HG03060 (cell line): Measurements from ENCODE around the gene CD300LD.

Source experiments
- ATAC-seq: cut with Tn5 transposase; IDR thresholded peaks from one replicate; pipeline ENCODE4 v1.9.1; 2021; ENCODE audit warnings: low read depth, moderate number of reproducible peaks; ENCODE audit not compliant: unreplicated experiment

Gene CD300LD

GRCh38 chr17:74545843-74546230 is 46.2 kb downstream of the CD300LD start, which contains the start of gene CD300C:
CD300C (minus strand) TSS chr17:74546115; CDS start chr17:74545782, 333 bp downstream.
- no peak for ATAC-seq

- no peak for ATAC-seq
Measured at GRCh38 chr17:74544991-74545842, 46.9 kb downstream of the CD300LD start.

GRCh38 chr17:74543891-74544760 is 48.0 kb downstream of the CD300LD start:
- ATAC-seq = no peak

GRCh38 chr17:74543406-74543805 is 48.7 kb downstream of the CD300LD start:
- no peak for ATAC-seq

- no peak for ATAC-seq
Measured at GRCh38 chr17:74542727-74543383, 49.2 kb downstream of the CD300LD start.

GRCh38 chr17:74542166-74542565 is 49.9 kb downstream of the CD300LD start:
- no peak for ATAC-seq

- no peak for ATAC-seq
Measured at GRCh38 chr17:74541176-74542111, 50.6 kb downstream of the CD300LD start.

GRCh38 chr17:74539281-74539820 is 52.7 kb downstream of the CD300LD start:
- ATAC-seq = no peak

GRCh38 chr17:74536890-74537289 is 55.2 kb downstream of the CD300LD start:
- ATAC-seq = no peak

GRCh38 chr17:74532115-74532514 is 60.0 kb downstream of the CD300LD start:
- ATAC-seq = no peak

- ATAC-seq = no peak
Measured at GRCh38 chr17:74531231-74531761, 60.8 kb downstream of the CD300LD start, which contains the start of gene CD300LB. CD300LB (minus strand) TSS chr17:74531475; CDS start chr17:74531350, 125 bp downstream.

- no peak for ATAC-seq
Measured at GRCh38 chr17:74530831-74531150, 61.3 kb downstream of the CD300LD start.
